GM12864 (cell line): ENCODE results near the gene PCDHB11.
A peak's percentile ranks its signal among the peaks of the same experiment; 100 is the strongest.
"Not testable (repeated sequence)": the region's sequence is repeated elsewhere in the genome, so short reads cannot be mapped to it uniquely, and the experiment has no call there.

ENCODE experiments used
- DNase-seq: peaks from one replicate; pipeline ENCODE4 v3.0.0-alpha.2; 2011; ENCODE audit warnings: low read depth
- H3K4me3 ChIP-seq: 2 replicates; pipeline ENCODE4 v1.5.1; 2011; ENCODE audit warnings: mild to moderate bottlenecking, low read depth, low read length, control low read depth
- TF ChIP-seq, protein P1 (sequence below): IDR thresholded peaks from 2 replicates; pipeline ENCODE4 v1.5.1; 2011; ENCODE audit warnings: low read depth, mild to moderate bottlenecking, moderate library complexity, low read length, control low read depth, inconsistent platforms; ENCODE audit errors: missing control alignments

The PCDHB11 gene

DNA sequence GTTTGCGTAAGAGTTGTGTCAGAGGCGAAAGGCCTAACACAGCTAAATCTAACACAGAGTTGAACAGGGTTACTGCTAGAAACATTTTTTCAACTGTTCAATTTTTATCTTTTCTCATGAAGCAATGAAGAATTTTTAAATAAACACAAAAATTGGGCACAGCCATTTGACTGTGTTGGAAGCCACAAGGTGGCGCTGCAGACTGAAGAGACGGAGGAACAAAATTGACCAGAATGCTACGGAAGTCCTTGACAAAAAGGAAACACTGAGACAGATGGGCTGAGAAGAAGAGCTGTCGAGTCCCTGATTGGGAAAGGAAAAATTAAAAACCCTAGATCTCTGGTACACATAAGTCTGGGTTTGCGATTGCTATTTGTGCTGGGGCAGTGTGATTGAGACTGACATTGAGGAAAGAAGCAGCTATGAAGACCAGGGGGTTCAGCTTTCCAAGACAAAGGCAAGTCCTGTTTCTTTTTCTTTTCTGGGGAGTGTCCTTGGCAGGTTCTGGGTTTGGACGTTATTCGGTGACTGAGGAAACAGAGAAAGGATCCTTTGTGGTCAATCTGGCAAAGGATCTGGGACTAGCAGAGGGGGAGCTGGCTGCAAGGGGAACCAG lies 12.4 kb upstream of the PCDHB11 start, which contains the start of gene PCDHB9:
Gene PCDHB9, plus strand, starts transcription at position 265 of the 616 bp plus-strand sequence. Its CDS starts 158 bp downstream, at position 423.
- no peak for DNase-seq
- H3K4me3 ChIP-seq: no peak within 1 kb of the TSS
- TF ChIP-seq, protein P1, sequence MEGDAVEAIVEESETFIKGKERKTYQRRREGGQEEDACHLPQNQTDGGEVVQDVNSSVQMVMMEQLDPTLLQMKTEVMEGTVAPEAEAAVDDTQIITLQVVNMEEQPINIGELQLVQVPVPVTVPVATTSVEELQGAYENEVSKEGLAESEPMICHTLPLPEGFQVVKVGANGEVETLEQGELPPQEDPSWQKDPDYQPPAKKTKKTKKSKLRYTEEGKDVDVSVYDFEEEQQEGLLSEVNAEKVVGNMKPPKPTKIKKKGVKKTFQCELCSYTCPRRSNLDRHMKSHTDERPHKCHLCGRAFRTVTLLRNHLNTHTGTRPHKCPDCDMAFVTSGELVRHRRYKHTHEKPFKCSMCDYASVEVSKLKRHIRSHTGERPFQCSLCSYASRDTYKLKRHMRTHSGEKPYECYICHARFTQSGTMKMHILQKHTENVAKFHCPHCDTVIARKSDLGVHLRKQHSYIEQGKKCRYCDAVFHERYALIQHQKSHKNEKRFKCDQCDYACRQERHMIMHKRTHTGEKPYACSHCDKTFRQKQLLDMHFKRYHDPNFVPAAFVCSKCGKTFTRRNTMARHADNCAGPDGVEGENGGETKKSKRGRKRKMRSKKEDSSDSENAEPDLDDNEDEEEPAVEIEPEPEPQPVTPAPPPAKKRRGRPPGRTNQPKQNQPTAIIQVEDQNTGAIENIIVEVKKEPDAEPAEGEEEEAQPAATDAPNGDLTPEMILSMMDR: peak; percentile 35

GRCh38 chr5:141188682-141189081 lies 10.7 kb upstream of the PCDHB11 start:
- not testable (repeated sequence) for DNase-seq, H3K4me3 ChIP-seq

- not testable (repeated sequence) for H3K4me3 ChIP-seq, DNase-seq
These were observed 10.3 kb upstream of the PCDHB11 start for GRCh38 chr5:141189131-141189530.

DNA sequence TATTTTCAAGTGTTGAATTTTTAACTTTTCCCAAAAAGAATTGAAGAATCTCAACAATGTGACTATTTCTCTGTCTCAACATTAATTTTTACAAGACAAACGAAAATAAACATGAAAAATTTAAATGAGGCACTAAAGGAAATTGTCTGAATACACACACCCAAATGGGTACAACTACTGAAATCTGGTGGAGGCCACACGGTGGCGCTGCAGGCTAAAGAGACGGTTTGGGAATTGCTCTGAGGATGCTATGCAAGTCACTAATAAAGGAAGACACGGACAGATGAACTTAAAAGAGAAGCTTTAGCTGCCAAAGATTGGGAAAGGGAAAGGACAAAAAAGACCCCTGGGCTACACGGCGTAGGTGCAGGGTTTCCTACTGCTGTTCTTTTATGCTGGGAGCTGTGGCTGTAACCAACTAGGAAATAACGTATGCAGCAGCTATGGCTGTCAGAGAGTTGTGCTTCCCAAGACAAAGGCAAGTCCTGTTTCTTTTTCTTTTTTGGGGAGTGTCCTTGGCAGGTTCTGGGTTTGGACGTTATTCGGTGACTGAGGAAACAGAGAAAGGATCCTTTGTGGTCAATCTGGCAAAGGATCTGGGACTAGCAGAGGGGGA lies 7.2 kb upstream of the PCDHB11 start, which contains the start of gene PCDHB10:
Gene PCDHB10, plus strand, starts transcription at position 244 of the 616 bp plus-strand sequence. Its CDS starts 200 bp downstream, at position 444.
- H3K4me3 ChIP-seq: no peak within 1 kb of the TSS
- no peak for DNase-seq
- TF ChIP-seq, protein P1: peak; percentile 36

DNA sequence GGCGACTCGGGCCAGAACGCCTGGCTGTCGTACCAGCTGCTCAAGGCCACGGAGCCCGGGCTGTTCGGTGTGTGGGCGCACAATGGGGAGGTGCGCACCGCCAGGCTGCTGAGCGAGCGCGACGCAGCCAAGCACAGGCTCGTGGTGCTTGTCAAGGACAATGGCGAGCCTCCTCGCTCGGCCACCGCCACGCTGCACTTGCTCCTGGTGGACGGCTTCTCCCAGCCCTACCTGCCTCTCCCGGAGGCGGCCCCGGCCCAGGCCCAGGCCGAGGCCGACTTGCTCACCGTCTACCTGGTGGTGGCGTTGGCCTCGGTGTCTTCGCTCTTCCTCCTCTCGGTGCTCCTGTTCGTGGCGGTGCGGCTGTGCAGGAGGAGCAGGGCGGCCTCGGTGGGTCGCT lies 5.1 kb upstream of the PCDHB11 start:
- not testable (repeated sequence) for DNase-seq

DNA sequence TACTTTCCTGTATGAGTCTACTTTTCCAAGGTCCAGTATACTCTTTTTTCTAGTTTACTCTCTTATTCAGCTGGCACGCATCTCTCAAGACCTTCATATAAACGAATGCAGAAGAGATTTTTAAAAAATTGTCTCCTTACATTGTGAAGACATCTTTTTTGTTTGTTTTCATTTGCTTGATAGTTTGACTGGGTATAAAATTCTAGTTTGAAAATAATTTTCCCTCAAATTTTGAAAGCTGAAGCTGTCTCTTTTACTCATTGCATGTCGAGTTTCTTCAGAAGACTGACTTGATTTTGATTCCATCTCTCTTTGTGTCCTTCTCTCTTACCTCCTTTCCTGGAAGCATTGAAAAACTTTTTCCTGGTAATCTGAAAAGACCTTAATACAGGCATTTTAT lies 3.1 kb upstream of the PCDHB11 start:
- TF ChIP-seq, protein P1: no peak
- no peak for DNase-seq

More for the DNA sequence above, 5.1 kb upstream of the PCDHB11 start:
- not testable (repeated sequence) for H3K4me3 ChIP-seq

DNA sequence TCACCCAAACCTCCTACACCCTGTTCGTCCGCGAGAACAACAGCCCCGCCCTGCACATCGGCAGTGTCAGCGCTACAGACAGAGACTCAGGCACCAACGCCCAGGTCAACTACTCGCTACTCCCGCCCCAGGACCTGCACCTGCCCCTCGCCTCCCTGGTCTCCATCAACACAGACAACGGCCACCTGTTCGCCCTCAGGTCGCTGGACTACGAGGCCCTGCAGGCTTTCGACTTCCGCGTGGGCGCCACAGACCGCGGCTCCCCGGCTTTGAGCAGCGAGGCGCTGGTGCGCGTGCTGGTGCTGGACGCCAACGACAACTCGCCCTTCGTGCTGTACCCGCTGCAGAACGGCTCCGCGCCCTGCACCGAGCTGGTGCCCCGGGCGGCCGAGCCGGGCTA lies 1.7 kb downstream of the PCDHB11 start:
- H3K4me3 ChIP-seq, DNase-seq: not testable (repeated sequence)

More for the DNA sequence above, 3.1 kb upstream of the PCDHB11 start:
- H3K4me3 ChIP-seq: no peak overlapping the region

DNA sequence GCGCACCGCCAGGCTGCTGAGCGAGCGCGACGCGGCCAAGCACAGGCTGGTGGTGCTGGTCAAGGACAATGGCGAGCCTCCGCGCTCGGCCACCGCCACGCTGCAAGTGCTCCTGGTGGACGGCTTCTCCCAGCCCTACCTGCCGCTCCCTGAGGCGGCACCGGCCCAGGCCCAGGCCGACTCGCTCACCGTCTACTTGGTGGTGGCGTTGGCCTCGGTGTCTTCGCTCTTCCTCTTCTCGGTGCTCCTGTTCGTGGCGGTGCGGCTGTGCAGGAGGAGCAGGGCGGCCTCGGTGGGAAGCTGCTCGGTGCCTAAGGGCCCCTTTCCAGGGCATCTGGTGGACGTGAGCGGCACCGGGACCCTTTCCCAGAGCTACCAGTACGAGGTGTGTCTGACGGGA lies 2.2 kb downstream of the PCDHB11 start:
- DNase-seq, H3K4me3 ChIP-seq: not testable (repeated sequence)

DNA sequence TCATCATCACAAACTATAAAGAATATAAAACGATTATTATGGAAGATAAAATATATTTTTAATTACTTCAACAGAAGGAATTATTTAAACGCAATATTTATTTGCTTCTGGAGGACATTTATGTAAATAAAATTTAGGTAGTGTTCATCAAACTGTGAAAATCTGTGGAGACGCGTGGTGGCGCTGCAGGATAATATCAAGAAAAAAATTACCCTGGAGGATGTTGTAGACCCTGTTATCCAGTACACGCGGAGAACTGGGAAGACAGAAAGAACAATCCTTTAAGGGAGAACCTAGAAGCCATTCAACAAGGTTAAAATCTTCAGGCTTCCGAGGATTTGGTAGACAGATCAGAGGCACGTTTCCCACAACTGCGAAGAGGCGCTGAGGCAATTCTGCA lies 9.1 kb downstream of the PCDHB11 start, which contains the start of gene PCDHB12:
Gene PCDHB12, plus strand, starts transcription at position 242 of the 400 bp plus-strand sequence. CDS start 189 bp downstream, outside the sequence.
- TF ChIP-seq, protein P1: no peak
- H3K4me3 ChIP-seq: no peak within 1 kb of the TSS
- DNase-seq: no peak

GRCh38 chr5:141210281-141210680 lies 10.9 kb downstream of the PCDHB11 start:
- H3K4me3 ChIP-seq: not testable (repeated sequence)

DNA sequence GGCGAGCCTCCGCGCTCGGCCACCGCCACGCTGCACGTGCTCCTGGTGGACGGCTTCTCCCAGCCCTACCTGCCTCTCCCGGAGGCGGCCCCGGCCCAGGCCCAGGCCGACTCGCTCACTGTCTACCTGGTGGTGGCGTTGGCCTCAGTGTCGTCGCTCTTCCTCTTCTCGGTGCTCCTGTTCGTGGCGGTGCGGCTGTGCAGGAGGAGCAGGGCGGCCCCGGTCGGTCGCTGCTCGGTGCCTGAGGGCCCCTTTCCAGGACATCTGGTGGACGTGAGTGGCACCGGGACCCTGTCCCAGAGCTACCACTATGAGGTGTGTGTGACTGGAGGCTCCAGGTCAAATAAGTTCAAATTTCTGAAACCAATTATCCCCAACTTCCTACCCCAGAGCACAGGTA lies 11.4 kb downstream of the PCDHB11 start:
- H3K4me3 ChIP-seq, DNase-seq: not testable (repeated sequence)

More at GRCh38 chr5:141210281-141210680, 10.9 kb downstream of the PCDHB11 start:
- DNase-seq: not testable (repeated sequence)

GRCh38 chr5:141213656-141214339 lies 14.4 kb downstream of the PCDHB11 start, which contains the start of gene PCDHB13:
Gene PCDHB13, plus strand, starts transcription at chr5:141213919. Its CDS starts 205 bp downstream, at chr5:141214124.
- H3K4me3 ChIP-seq, DNase-seq: not testable (repeated sequence)

DNA sequence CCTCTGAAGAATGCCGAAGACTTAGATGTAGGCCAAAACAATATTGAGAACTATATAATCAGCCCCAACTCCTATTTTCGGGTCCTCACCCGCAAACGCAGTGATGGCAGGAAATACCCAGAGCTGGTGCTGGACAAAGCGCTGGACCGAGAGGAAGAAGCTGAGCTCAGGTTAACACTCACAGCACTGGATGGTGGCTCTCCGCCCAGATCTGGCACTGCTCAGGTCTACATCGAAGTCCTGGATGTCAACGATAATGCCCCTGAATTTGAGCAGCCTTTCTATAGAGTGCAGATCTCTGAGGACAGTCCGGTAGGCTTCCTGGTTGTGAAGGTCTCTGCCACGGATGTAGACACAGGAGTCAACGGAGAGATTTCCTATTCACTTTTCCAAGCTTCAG lies 15.2 kb downstream of the PCDHB11 start:
- not testable (repeated sequence) for H3K4me3 ChIP-seq, DNase-seq
